Subcutaneous preadipocyte (primary cell): ENCODE results near the gene ZNF568. TPM values are rescaled to one million over a fixed set of nuclear protein-coding genes. Genes with fewer than 3 reads are reported as not detected.

Source experiments
- total RNA-seq: library from RNA; depleted of rRNA; stranded (reverse); fragments of >200 nt; gene quantifications from 2 replicates; pipeline ENCODE4 v1.2.3, GENCODE V29; 2012

The ZNF568 gene
- 7.8 and 9.2 TPM in 2 replicates for total RNA-seq

DNA sequence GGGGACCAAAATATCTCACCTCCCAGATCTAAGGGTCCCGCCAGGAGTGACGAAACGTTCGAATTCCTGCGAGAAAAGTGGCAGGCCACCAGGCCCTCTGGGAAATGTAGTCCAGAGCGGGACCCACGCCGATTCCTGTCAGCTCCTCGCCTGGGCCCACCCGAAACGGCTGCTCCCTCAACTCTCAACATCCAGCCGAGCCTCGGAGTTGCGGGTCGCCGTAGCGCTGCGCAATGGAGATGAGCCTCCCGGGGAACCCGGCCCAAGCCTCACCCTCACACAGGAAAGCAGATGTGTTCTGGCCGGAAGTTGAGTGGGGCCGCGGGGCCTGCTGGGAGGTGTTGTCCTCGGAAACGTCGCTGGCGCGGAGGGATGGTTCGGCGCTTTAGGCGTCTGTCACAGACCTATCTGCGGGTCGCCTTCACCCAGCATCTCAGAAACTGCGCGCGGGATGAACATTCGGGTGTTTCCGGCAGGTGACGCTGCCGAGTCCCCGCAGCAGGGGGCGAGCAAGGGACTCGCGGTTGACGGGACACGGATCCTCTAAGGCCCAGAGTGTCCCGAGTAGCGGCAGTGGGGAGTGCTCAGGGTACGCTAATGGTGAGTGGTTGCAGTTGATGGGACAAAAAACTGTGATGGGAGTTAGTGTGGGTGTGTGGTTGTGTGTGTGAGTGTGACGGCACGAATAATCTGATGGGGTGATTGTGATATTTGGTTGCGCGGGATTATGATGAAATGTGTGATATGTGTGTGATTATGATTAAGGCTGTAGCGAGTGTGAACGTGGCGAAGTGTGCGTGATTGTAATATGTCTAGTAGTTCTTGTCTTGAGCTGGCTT, at the start of gene ZNF568, which contains the start of gene ZNF829:
Gene ZNF568, plus strand, starts transcription at position 341 of the 839 bp plus-strand sequence. CDS start 6,439 bp downstream, outside the sequence.
Gene ZNF829, minus strand, starts transcription at position 300 of the 839 bp plus-strand sequence. CDS start 1,124 bp downstream, outside the sequence.

Other genes with a start within 250 kb of the ZNF568 start
- gene ZNF461, start 249.5 kb upstream of the ZNF568 start, total RNA-seq: 6.3 and 6.6 TPM in 2 replicates
- 3.3 and 5.1 TPM in 2 replicates for gene ZNF567, start 228.7 kb upstream of the ZNF568 start, total RNA-seq
- 2.0 and 2.6 TPM in 2 replicates for gene ZNF850, start 143.5 kb upstream of the ZNF568 start, total RNA-seq
- 4.1 and 5.5 TPM in 2 replicates for gene ZNF790, start 77.9 kb upstream of the ZNF568 start, total RNA-seq
- gene ZNF345, start 65.5 kb upstream of the ZNF568 start, total RNA-seq: 1.8 and 2.2 TPM in 2 replicates
- 2.6 and 3.9 TPM in 2 replicates for gene ZNF829, start within 50 bp of the ZNF568 start, total RNA-seq
- 5.9 and 6.2 TPM in 2 replicates for gene ZNF420, start 162.1 kb downstream of the ZNF568 start, total RNA-seq